Frontal cortex (tissue), 1 donor: ENCODE results near the gene GALNT6. TPM values are rescaled to one million over a fixed set of nuclear protein-coding genes. Genes with fewer than 3 reads are reported as not detected.

Experiments
- total RNA-seq: library from RNA; depleted of rRNA; stranded (reverse); fragments of >200 nt; gene quantifications from one replicate; pipeline ENCODE4 v1.2.3, GENCODE V29; 2014

GALNT6 gene
- total RNA-seq, 1 donor from 2014 or later: under 0.01 TPM

Other genes starting within 250 kb of the GALNT6 start
- 15.1 TPM for gene TFCP2, start 218.3 kb downstream of the GALNT6 start, total RNA-seq
- 9.0 TPM for gene POU6F1, start 173.3 kb downstream of the GALNT6 start, total RNA-seq
- 34.2 TPM for gene DAZAP2, start 152.6 kb downstream of the GALNT6 start, total RNA-seq
- gene SMAGP, start 121.0 kb downstream of the GALNT6 start, total RNA-seq: 0.82 TPM
- 1.2 TPM for gene BIN2, start 67.2 kb downstream of the GALNT6 start, total RNA-seq
- gene CELA1, start 44.7 kb downstream of the GALNT6 start, total RNA-seq: not detected
- 25.3 TPM for gene SLC4A8, start 33.4 kb upstream of the GALNT6 start, total RNA-seq
- gene SCN8A, start 199.8 kb upstream of the GALNT6 start, total RNA-seq: 46.1 TPM